SKM-1 (cell line): ENCODE results near the gene HPD.
"Not testable (repeated sequence)": the region's sequence is repeated elsewhere in the genome, so short reads cannot be mapped to it uniquely, and the experiment has no call there.

Experiments
- DNase-seq: peaks from one replicate; lab custom pipeline; 2025; ENCODE audit not compliant: unreplicated experiment; lab: John Stamatoyannopoulos, UW

The HPD gene

DNA sequence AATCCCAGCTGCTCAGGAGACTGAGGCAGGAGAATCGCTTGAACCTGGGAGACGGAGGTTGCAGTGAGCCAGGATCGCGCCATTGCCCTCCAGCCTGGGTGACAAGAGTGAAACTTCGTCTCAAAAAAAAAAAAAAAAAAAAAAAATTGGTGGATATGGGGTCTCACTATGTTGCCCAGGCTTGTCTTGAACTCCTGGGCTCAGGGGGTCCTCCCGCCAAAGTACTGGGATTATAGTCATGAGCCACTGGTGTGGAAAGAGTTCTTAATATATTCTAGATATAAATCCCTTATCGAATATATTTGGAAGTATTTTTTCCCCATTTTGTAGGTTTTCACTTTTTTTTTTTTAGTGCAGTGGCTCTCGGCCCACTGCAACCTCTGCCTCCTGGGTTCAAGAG, 10.6 kb upstream of the HPD start:
- DNase-seq = not testable (repeated sequence)

DNA sequence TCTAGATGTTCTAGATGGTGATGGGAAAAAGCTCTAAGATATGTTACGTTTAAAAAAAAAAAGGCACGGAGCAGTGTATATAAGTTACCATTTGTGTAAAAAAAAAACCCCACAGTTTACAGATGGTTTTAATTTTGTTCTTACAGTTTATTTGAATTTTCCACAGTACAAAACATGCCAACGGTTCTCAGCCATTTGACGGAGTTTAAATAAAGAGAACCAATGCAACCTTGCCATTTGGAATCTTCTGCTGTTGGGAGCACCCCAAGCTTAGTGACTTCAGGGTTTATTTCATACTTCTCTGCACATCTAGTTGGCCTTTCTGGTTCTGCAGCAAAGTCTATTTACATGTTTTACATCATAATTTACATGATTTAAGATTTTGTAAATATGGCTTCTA, 7.7 kb upstream of the HPD start:
- DNase-seq = no peak

DNA sequence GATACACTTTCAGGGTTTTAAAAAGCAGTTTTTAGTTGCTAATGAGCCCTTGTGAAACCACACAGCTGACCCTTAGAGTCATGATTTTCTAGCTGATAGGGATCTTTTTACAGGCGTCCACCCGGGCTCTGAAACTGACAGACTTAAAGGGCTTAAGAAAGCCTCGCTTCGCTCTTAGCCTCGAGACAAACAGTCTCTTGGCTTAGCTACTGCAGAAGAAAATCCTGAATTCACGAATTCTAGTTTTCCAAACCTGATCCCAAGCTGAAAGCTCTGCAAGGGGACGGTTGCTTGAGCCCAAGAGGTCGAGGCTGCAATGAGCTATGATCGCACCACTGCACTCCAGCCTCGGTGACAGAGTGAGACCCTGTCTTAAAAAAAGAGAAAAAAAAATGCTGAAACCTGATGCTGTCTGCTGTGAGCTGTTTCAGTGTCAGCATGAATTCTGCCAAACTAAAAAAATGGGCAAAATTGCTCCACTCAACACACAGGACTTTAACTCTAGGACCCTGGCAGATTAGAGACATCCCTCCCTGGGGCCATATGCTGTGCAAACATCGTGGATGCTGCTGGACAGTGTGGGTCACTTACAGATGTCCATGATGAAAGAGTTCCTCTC, 3.1 kb upstream of the HPD start:
- no peak for DNase-seq

DNA sequence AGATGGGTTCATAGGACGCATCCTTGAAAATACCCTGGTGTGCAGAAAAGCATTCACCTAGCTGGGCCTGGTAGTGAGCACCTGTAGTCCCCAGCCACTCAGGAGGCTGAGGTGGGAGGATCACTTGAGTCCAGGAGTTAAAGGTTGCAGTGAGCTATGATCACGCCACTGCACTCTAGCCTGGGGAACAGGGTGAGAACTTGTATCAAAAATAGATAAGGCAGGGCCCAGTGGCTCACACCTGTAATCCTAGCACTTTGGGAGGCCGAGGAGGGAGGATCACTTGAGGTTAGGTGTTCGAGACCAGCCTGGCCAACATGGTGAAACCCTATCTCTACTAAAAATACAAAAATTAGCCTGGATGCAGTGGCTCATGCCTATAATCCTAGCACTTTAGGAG, 2.0 kb upstream of the HPD start:
- DNase-seq = not testable (repeated sequence)

DNA sequence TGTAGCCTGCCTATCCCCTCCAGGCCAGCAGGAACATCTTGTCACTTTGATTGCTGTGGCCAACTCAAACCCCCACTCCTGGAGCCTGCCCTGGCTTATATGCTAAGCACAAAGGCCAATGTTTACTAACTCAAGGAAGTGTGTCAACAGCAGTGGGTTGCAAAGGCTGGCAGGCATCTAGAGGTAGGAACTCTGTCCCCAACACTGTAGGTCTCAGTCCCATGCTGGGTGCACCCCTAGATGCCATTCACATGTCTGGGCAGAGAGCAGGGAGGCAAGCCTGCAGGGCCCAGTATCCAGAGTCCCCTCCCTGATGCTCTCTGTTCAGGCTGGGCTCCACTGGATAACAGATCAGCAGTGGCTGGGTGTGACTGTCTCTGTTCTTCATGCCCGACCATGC, 1.6 kb upstream of the HPD start:
- no peak for DNase-seq

DNA sequence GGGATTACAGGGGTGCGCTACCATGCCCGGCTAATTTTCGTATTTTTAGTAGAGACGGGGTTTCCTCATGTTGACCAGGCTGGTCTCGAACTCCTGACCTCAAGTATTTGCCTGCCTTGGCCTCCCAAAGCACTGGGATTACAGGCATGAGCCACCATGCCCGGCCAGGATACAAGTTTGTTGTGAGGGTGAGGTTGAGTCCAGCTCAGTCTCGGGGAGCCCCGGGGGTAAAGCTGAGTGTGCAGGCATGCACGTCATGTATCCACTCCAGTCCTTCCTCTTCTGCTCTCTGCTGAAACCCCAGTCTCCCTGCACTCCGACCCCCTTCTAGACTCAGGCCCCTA, 369 bp downstream of the HPD start:
- DNase-seq = no peak

DNA sequence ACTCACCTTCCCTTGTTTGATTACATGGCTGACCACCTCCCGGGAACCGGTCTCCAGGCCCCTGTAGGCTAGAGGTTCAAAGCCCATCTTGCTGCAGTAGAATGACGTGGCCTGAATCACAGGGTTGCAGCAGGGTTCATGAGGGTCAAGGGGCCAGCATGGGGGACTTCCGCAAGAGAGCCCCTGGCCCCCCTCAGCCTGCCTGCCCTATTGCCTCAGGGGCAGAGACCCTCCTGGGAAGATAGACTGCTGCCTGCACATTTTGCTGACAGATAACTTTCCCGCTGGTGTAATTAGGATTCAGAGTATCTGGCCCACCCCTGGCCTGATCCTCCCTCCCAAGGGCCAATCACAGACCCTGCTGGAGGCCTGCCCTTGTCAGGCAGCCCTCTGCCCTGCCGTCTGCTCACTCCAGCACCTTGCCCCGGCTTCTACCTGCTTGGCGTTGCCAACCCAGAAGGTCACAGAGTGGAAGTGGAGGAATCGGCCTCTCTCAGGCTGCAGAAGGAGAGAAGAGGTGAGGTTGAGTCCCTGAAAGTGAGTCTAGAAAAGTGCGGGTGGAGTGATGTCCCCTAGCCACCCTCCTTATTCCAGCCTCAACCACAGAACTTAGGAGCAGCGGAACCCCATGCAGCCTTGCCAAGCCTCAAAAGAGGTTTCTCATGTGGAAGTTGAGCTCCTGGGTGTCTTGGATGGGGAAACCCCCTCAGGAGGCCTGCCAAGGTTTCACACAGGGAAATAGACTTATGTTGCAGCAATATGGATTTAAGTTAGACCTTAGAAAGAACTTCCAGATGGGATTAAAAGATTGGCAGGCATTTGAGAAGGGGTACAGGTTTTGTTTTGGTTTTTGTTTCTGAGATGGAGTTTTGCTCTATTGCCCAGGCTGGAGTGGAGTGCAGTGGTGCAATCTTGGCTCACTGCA, 1.1 kb downstream of the HPD start:
- DNase-seq = no peak

DNA sequence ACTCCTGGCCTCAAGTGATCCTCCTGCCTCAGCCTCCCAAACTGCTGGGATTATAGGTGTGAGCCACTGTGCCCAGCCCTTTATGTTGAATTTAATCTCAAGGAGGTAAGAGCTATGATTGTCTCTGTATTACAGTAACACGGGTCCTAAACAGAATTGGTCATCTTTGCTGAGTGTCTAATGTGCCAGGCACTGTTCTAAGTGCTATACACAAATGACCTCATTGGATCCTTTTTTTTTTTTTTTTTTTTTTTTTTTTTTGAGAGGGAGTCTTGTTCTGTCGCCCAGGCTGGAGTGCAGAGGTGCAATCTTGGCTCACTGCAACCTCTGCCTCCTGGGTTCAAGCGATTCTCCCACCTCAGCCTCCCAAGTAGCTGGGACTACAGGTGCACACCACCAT, 6.3 kb downstream of the HPD start:
- not testable (repeated sequence) for DNase-seq

DNA sequence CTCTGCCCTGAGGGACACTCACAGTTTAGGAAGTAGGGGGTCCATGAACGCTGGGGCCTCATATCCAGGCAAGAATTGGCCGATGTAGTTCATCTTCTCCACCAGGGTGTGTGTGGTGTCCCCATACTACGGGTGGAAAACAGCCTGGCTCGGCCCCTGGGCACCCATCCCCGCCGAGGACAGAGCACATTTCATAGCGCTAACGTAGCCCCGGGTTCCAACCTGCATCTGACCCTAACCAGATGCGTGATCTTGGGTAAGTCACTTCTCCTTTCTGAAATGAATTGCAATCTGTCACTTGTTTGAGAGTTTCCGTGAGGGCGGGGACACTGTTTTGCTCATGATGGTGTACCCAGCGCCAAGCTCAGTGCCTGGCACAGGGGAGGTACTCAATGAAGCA, 9.0 kb downstream of the HPD start:
- DNase-seq = peak; percentile 36

DNA sequence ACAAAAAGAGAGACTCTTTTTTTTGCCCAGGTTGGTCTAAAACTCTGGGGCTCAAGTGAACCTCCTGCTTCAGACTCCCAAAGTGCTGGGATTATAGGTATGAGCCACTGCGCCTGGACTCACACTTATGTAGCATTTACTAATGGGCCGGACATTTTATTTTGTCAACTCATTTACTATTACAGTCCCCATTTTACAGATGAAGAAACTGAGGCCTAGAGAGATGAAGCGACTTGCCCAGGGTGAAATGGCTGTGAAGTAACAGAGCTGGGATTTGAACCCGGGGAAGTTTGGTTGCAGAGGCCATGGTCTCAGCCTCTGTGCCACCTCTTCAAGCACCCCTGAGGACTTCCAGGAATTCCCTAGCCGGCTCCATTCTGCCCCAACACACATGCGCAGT, 9.4 kb downstream of the HPD start:
- no peak for DNase-seq

DNA sequence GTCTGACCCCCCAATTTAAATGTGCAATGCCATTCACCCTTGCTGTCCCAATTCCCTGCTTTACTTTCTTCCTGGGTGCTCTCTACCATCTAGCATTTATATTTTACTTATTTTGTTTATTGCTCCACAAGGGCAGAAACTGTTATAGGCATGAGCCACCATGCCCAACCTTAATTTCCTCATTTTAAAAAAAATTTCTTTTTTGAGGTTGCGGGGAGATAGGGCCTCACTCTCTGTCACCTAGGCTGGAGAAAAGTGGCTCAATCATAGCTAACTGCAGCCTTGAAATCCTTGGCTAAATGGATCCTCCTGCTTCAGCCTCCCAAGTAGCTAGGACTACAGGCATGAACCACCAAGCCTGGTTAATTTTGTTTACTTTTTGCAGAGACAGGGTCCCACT, 13.0 kb downstream of the HPD start:
- no peak for DNase-seq

DNA sequence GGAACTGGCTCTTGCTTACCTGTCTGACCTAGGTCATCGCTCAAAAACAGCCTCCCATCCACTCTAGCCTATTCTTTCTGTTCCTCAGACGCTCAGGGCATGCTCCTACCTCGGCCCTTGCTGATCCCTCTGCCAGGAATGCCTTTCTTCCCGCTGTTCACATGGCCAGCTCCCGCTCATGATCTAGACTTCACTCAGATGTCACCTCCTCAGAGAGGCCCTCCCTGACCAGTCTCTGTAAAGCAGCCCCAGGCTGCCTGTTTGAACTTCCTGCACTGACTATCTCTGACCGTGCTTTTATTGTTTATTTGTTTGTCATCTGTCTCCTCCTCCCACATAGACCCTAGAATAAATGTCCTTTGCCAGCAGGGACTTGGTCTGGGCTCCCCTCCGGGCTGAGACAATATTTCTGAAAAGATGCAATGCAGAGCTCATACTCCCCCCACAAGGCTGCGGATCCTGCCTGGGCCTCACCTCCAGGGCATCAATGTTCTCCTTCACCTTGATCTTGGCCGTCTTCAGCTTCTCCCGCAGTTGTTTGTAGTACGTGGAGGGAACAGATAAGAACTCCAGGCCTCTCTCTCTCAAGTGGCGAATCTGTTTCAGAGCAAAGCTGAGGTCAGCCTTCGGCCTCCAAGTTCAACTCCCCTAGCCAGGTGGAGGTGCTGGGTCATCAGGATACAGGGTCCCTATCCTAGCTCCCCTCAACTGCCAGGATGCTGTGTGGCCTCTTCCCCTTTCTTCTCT, 15.2 kb downstream of the HPD start:
- DNase-seq = no peak

DNA sequence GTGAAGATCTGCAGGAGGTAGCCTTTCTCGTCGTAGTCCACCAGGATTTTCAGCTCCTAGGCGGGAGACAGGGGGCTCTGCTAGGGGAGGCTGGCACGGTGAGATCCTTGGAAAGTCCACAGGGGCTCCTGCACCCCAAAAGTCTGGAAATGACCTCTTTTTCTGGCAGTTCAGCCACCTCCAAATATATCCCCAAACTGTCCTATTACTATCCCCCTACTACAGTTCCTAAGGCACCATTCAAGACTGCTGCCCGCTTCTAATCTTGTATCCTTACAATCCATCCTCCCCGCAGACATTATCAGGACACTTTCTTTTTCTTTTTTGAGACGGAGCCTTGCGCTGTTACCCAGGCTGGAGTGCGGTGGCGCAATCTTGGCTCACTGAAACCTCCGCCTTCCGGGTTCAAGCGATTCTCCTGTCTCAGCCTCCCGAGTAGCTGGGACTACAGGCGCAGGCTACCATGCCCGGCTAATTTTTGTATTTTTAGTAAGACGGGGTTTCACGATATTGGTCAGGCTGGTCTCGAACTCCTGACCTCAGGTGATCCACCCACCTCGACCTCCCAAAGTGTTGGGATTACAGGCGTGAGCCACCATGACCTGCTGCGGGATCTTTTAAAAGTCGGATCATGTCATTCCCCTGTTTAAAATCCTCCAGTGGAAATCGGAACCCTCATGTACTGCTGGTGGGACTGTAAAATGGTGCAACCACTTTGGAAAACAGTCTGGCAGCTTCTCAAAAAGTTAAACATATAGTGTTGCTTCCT, 18.5 kb downstream of the HPD start:
- no peak for DNase-seq

DNA sequence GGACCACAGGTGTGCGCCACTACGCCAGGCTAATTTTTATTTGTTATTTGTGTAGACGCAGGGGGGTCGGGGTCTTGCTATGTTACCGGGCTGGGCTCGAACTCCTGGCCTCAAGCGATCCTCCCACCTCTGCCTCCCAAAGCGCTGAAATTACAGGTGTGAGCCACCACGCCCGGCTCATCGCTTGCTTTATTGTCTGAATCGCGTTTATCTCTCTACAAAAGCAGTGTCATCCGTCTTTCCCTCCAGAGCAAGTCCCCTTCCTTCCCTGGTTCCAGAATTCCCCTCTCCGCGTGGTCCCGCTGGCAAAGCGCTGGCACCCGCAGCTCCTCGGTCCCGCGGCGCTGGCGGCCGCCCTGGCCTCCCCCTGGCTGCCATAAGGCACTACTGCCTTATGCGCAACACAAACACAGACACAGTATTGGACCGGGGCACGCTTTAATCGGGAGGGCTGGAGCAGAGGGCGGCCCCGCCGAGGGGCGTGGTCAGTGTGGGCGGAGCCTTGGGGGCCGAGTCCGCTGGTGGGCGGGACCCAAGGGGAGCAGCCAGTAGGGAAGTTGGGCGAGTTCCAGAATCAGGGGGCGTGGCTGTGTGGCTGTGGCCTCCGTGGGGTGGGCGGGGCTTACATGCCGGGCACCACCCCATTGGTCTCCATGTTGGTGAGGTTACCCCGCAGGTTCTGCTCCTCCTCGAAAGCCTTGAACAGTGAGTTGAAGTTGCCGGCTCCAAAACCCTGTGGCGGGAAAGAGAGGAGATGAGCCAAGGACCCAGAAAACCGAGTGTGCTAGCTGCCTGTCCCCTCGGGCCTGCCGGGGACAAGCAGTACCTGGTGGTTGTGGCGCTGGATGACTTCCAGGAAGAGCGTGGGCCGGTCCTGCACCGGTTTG, 19.3 kb downstream of the HPD start:
- DNase-seq = peak; percentile 71

DNA sequence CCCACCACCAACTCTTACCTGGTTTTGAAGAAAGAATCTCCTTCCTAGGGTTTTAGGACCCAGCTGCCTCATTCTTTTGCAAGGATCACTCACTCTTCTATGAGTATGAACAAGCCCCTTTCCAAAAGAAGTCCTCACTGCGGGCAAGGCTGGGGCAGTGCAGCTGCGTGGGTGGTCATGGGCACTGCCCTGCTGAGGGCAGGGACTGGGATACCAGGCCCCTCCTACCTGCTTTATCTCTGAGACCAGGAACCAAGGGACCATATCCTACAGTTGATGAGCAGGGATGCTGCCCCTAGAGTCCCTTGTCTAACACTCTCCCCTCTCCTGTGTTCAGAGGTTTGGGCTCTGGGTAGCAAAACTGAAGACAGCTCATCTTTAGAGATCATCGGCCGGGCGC, 20.5 kb downstream of the HPD start:
- DNase-seq = no peak

DNA sequence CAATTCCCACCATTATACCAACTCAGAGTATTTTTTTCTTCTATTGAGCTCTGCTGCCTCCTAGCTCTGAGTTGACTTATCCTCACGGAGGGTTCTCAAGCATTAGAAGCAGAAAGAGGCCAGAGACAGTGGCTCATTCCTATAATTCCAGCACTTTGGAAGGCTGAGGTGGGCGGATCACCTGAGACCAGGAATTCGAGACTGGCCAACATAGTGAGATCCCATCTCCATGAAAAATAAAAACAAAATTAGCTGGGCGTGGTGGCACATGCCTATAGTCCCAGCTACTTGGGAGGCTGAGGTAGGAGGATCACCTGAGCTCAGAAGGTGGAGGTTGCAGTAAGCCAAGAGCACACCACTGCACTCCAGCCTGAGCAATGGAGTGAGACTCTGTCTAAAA, 21.0 kb downstream of the HPD start:
- no peak for DNase-seq

DNA sequence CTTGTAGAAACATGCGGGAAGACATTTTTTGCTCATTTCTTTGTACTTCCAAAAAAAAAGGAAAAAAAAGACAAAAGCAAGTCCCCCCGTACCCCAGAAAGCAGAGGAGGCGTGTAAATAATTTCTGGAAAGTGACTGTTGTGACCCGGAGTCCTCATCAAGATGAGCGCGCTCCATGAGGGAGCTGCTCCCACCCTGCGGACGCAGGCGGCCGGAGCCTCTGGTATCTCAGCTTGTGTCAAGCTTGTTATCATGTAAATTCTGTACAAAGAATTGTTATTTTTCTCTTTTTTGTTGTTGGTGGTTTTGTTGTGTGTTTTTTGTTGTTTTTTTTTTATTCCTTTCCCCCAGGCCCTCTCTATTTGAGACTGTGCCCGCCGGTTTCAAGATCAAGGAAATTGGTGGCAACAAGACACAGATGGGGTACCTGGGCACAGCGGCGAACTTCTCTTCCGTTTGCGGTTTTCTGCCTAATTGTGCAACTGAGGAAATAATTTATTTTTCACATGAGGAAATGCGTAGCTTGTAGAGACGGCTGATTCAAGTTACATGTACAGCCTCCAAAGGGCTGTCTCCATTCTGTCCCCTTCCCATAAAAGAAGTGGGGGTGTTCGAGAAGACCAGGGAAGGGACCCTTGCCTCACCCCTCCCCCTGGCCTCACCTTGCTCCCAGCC, 27.0 kb downstream of the HPD start:
- DNase-seq = no peak

DNA sequence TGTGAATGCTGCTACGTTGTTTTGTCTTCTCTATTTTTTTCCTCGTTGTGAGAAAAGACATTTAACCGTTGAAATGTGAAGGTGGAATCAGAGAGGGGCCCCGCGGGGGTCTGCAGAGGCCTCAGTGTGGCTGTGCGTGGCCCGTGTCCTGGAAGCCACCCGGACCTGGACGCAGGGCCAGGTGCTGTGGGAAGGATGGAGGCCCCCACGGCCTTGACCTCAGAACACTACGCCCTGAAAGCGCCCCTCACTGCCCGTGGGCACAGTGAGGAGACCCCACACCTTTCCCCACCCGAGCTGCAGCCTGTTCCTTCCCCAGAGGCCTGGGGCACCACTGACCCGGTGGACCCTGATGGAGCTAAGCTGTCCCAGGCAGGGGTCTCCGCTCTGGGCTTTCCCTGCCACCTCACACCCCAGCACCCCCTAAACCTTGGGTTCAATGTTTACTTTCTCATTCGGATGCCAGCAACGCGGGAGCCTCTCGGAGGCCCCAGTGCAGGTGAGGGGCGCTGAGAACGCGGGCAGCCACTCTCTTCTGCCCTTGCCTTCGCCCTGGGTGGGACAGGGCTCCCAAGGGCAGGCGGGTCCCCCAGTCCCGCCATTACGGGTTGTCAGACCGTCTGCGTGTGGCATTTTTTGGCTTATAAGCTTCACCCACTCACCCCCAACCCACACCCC, 27.9 kb downstream of the HPD start:
- DNase-seq = no peak

DNA sequence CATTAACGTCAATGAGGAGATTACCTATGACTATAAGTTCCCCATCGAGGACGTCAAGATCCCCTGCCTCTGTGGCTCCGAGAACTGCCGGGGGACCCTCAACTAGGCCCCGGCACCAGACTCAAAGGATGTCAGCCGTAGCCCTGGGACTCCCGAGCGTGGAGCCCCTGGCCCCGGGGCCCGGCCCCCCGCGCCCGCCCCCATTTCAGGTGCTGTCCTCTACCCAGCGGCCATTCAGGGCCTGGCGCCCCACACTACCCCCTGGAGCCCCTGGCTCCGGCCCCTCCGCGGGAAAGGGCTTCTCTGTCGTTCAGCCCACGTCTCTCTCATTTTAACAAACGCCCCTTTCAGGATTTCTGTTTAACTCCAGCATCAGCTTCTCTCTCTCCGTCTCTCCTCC, 28.5 kb downstream of the HPD start:
- no peak for DNase-seq
